Endothelial cell of umbilical vein (primary cell): ENCODE measurements around the gene CCBE1. TPM values are rescaled to one million over a fixed set of nuclear protein-coding genes. Genes with fewer than 3 reads are reported as not detected.

Experiments
- BruUV-seq: library from RNA; stranded (reverse); fragments of 400-500 nt; replicated peaks from 2 replicates; lab custom pipeline; 2021; lab: Mats Ljungman, UMichigan
- CTCF ChIA-PET: fragments of 300-600, 350-600 bp; sonication (Branson Sonifier 250); formaldehyde crosslinking; loops from one replicate; lab custom pipeline; 2021; ENCODE audit warnings: antibody characterized with exemption, inconsistent platforms; lab: Charles Lee
- POLR2A ChIA-PET: fragments of 300-600, 350-600 bp; sonication (Branson Sonifier 250); formaldehyde crosslinking; loops from one replicate; lab custom pipeline; 2021; ENCODE audit warnings: antibody characterized with exemption, inconsistent platforms; lab: Charles Lee
- DNase-seq: peaks from one replicate; pipeline ENCODE4 v3.0.0-alpha.2; 2011; ENCODE audit warnings: low read depth, low spot score
- FAIRE-seq: peaks from 2 replicates; lab custom pipeline; 2011; peaks lifted over from hg19 to GRCh38; lab: Jason Lieb, UNC
- H2AFZ ChIP-seq: 2 replicates; pipeline ENCODE4 v1.6.0; 2012; ENCODE audit warnings: low read depth, low read length, control low read depth, inconsistent platforms
- H3K27ac ChIP-seq: 2 replicates; pipeline ENCODE4 v1.5.1; 2011; ENCODE audit warnings: low read depth, mild to moderate bottlenecking, control low read depth, low read length, moderate library complexity; ENCODE audit not compliant: insufficient read depth
- H3K27me3 ChIP-seq, 2 experiments: 2 replicates each; pipeline versions ENCODE4 v1.6.0 to v1.6.1; 2011; ENCODE audit warnings: low read length in 2 of 2, mixed read lengths in 1 of 2; ENCODE audit not compliant: control insufficient read depth in 2 of 2, insufficient read depth in 2 of 2
- H3K36me3 ChIP-seq, 2 experiments: 2 replicates in 1 of 2; 3 replicates in 1 of 2; pipeline ENCODE4 v1.5.1; 2011; ENCODE audit warnings: low read length in 2 of 2, mild to moderate bottlenecking in 1 of 2, moderate library complexity in 1 of 2; ENCODE audit not compliant: control insufficient read depth in 2 of 2, insufficient read depth in 2 of 2; ENCODE audit errors: extremely low read depth in 1 of 2
- H3K4me1 ChIP-seq: 3 replicates; pipeline ENCODE4 v1.5.1; 2011; ENCODE audit warnings: mild to moderate bottlenecking, low read length; ENCODE audit not compliant: control insufficient read depth, insufficient read depth; ENCODE audit errors: extremely low read depth
- H3K4me2 ChIP-seq: 2 replicates; pipeline ENCODE4 v1.6.1; 2011; ENCODE audit warnings: low read length, control low read depth, mixed read lengths; ENCODE audit not compliant: insufficient read depth
- H3K4me3 ChIP-seq, 3 experiments: fragments of 200-600 bp in 1 of 3; sonication (generic), shearing (Covaris generic) in 1 of 3; replicated peaks in 1 of 3; 2 replicates each; pipeline ENCODE4 v1.5.1; 2011 to 2016; ENCODE audit warnings: control low read depth in 3 of 3, low read length in 3 of 3, mild to moderate bottlenecking in 2 of 3, inconsistent platforms in 1 of 3, low read depth in 1 of 3, moderate library complexity in 1 of 3; ENCODE audit not compliant: insufficient read depth in 1 of 3
- H3K79me2 ChIP-seq: 2 replicates; pipeline ENCODE4 v1.6.0; 2012; ENCODE audit warnings: low read length, inconsistent platforms; ENCODE audit not compliant: control insufficient read depth, insufficient read depth
- H3K9ac ChIP-seq: replicated peaks from 2 replicates; pipeline ENCODE3; 2011; ENCODE audit warnings: low read length, control low read depth; ENCODE audit not compliant: insufficient read depth; ENCODE audit errors: extremely low read depth
- H3K9me1 ChIP-seq: replicated peaks from 3 replicates; pipeline ENCODE4 v1.6.0; 2011; ENCODE audit warnings: mild to moderate bottlenecking, low read length; ENCODE audit not compliant: control insufficient read depth, insufficient read depth; ENCODE audit errors: extremely low read depth
- H3K9me3 ChIP-seq: replicated peaks from 2 replicates; pipeline ENCODE4 v1.5.1; 2012; ENCODE audit warnings: low read length, inconsistent platforms; ENCODE audit not compliant: control insufficient read depth, insufficient read depth
- H4K20me1 ChIP-seq: replicated peaks from 2 replicates; pipeline ENCODE3; 2011; ENCODE audit warnings: mild to moderate bottlenecking, low read length; ENCODE audit not compliant: control insufficient read depth, insufficient read depth; ENCODE audit errors: extremely low read depth
- EZH2 ChIP-seq: IDR thresholded peaks from 2 replicates; pipeline ENCODE4 v1.6.1; 2012; ENCODE audit warnings: borderline replicate concordance, low read depth, mild to moderate bottlenecking, moderate library complexity, low read length, inconsistent platforms; ENCODE audit not compliant: severe bottlenecking
- FOS ChIP-seq: IDR thresholded peaks from 2 replicates; pipeline ENCODE4 v1.6.1; 2011; ENCODE audit warnings: mild to moderate bottlenecking, low read length, moderate library complexity, borderline replicate concordance; ENCODE audit not compliant: insufficient read depth
- GATA2 ChIP-seq: IDR thresholded peaks from 2 replicates; pipeline ENCODE4 v1.7.0; 2011; ENCODE audit warnings: low read depth, mild to moderate bottlenecking, moderate library complexity, mixed read lengths, low read length; ENCODE audit not compliant: insufficient read length, insufficient read depth
- JUN ChIP-seq: IDR thresholded peaks from 2 replicates; pipeline ENCODE4 v1.6.1; 2011; ENCODE audit warnings: borderline replicate concordance, low read depth; ENCODE audit not compliant: insufficient read length, insufficient read depth
- MYC ChIP-seq: IDR thresholded peaks from one replicate; pipeline ENCODE4 v1.6.1; 2011; ENCODE audit warnings: mild to moderate bottlenecking, low read depth, low read length
- POLR2A ChIP-seq: IDR thresholded peaks from 2 replicates; pipeline ENCODE4 v1.6.1; 2012; ENCODE audit warnings: low read depth, mild to moderate bottlenecking, control low read depth, low read length
- POLR2AphosphoS5 ChIP-seq: IDR thresholded peaks from 2 replicates; pipeline ENCODE4 v1.6.1; 2012; ENCODE audit warnings: low read depth, mild to moderate bottlenecking, control low read depth, low read length, moderate library complexity; ENCODE audit not compliant: insufficient read depth
- dilution Hi-C: fragments of 300-500 bp; cut with MboI; formaldehyde crosslinking; loops from one replicate; pipeline ENCODE4 v1.15.0; 2019; ENCODE audit warnings: low sequenced_read_pairs; ENCODE audit not compliant: extremely low pct_ligation_motif_present
- intact Hi-C: fragments of 100-400 bp; cut with micrococcal nuclease; formaldehyde crosslinking; loops from one replicate; pipeline ENCODE4 v1.10.0; 2022
- polyA plus RNA-seq, 4 experiments: library from polyadenylated mRNA; depleted of rRNA in 3 of 4; stranded (reverse) in 3 of 4; unstranded in 1 of 4; fragments of >200 nt; gene quantifications; 2 replicates each; pipeline versions ENCODE4 v1.2.1 to v1.2.3, GENCODE V29; 2011 to 2012; ENCODE audit warnings: missing spikeins in 1 of 4
- total RNA-seq: library from RNA; stranded (reverse); gene quantifications from 2 replicates; pipeline ENCODE4 v1.2.3, GENCODE V29; 2021
- TF ChIP-seq, protein P1 (sequence below): IDR thresholded peaks from 2 replicates; pipeline ENCODE4 v1.6.1; 2011; ENCODE audit not compliant: insufficient read depth, insufficient read length
- TF ChIP-seq, protein P2 (sequence below), 2 donors: IDR thresholded peaks; 1 replicate in 1 of 2; 2 replicates in 1 of 2; pipeline ENCODE4 v1.5.1; 2011; ENCODE audit warnings: low read length in 2 of 2, mild to moderate bottlenecking in 2 of 2, moderate library complexity in 2 of 2, control low read depth in 1 of 2, inconsistent platforms in 1 of 2, low read depth in 1 of 2; ENCODE audit not compliant: insufficient read depth in 1 of 2; ENCODE audit errors: extremely low read depth in 1 of 2

The CCBE1 gene
- total and polyA plus RNA-seq, 2 donors (not counting 3 experiments of a cell fraction or from before 2014, with no cell fraction given) = 0.04 TPM; not detected in 1

DNA sequence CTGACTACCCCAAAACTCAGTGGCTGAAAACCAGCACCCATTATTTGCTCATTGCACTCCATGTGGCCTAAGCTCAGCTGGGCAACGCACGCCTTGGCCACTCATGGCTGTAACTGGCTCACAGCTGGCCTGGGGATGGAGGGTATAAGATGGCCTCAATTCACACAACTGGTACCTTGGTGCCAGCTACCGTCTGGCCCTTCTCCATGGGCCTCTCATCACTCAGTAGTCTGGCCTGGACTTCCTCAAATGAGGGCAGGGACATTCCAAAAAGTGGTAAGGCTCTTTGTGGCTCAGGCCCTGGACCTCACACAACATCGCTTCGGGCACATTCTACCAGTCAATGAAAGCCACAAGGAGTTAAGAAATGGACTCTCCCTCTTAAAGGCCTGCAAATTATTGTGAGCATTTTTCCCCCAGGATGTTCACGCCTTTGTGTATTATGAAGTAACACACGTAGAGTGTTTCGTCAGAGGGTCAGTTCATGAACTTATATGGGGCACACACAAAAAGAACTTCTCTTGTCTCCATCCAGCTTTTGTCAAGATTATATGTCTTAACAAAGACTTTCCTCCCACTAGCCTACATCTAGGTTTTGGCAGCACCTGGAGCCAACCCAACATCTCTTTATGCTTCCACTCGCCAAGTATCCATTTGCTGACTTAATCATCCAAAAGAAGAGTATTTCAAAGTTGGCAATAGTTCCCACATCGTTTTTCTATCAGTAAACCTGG, 145.2 kb downstream of the CCBE1 start:
- no peaks in the 10 kb centered on the region for H3K9me1 ChIP-seq
- FAIRE-seq (no peak), DNase-seq (no peak)
- H3K36me3 ChIP-seq = no peaks in the 10 kb centered on the region
- dilution Hi-C loops (no loop called here), intact Hi-C loops (no loop called here)
- ChIA-PET CTCF (no interaction called here), POLR2A (no interaction called here)
- no peak for TF ChIP-seq GATA2
- no peak for TF ChIP-seq EZH2
- TF ChIP-seq, protein P1, sequence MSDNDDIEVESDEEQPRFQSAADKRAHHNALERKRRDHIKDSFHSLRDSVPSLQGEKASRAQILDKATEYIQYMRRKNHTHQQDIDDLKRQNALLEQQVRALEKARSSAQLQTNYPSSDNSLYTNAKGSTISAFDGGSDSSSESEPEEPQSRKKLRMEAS = no peak
- no peak for TF ChIP-seq POLR2AphosphoS5
- TF ChIP-seq, protein P2, sequence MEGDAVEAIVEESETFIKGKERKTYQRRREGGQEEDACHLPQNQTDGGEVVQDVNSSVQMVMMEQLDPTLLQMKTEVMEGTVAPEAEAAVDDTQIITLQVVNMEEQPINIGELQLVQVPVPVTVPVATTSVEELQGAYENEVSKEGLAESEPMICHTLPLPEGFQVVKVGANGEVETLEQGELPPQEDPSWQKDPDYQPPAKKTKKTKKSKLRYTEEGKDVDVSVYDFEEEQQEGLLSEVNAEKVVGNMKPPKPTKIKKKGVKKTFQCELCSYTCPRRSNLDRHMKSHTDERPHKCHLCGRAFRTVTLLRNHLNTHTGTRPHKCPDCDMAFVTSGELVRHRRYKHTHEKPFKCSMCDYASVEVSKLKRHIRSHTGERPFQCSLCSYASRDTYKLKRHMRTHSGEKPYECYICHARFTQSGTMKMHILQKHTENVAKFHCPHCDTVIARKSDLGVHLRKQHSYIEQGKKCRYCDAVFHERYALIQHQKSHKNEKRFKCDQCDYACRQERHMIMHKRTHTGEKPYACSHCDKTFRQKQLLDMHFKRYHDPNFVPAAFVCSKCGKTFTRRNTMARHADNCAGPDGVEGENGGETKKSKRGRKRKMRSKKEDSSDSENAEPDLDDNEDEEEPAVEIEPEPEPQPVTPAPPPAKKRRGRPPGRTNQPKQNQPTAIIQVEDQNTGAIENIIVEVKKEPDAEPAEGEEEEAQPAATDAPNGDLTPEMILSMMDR (IDR thresholded peaks at IDR 0.05; ENCODE audit: extremely low read depth in 1 of 2, insufficient read depth in 1 of 2, low read depth in 1 of 2, low read length in 2 of 2) = no peak
- no peak for TF ChIP-seq FOS
- TF ChIP-seq MYC = no peak
- TF ChIP-seq JUN = no peak
- TF ChIP-seq POLR2A = no peak
- H3K79me2 ChIP-seq = no peaks in the 10 kb centered on the region
- no peaks in the 10 kb centered on the region for H3K4me1 ChIP-seq
- H3K27ac ChIP-seq = no peak overlapping the region
- no peak overlapping the region for H3K4me2 ChIP-seq
- no peaks in the 10 kb centered on the region for H3K9me3 ChIP-seq
- H3K4me3 ChIP-seq = no peak overlapping the region
- H3K9ac ChIP-seq = no peak overlapping the region
- BruUV-seq = no TSS peak
- no peaks in the 10 kb centered on the region for H4K20me1 ChIP-seq
- no peak overlapping the region for H2AFZ ChIP-seq
- H3K27me3 ChIP-seq = no peaks in the 10 kb centered on the region
